ENCODE measurements around the gene CPXM2. TPM values are rescaled to one million over a fixed set of nuclear protein-coding genes. Genes with fewer than 3 reads are reported as not detected.

Gene CPXM2
- polyA plus RNA-seq, 3 donors = not detected

GRCh38 chr10:123860856-123861255 lies 30.8 kb downstream of the CPXM2 start:
- Histone ChIP-seq H4K20me1 (ENCODE audit: insufficient read depth, low read length) (no peaks in the 10 kb centered on the region), H3K36me3 (replicated peaks in 1 of 2; ENCODE audit: control insufficient read depth in 1 of 2, insufficient read depth in 2 of 2, low read length in 2 of 2) (no peaks in the 10 kb centered on the region), H3K27me3 (ENCODE audit: control insufficient read depth in 2 of 2, insufficient read depth in 2 of 2, low read length in 2 of 2) (no peaks in the 10 kb centered on the region), H3K79me2 (ENCODE audit: insufficient read depth, low read length) (no peaks in the 10 kb centered on the region), H3K4me3 (replicated peaks in 1 of 3; ENCODE audit: low read depth in 2 of 3, low read length in 3 of 3) (no peak overlapping the region), H3K4me1 (ENCODE audit: control insufficient read depth in 1 of 2, insufficient read depth in 2 of 2, low read length in 2 of 2) (no peaks in the 10 kb centered on the region), H2AFZ (ENCODE audit: insufficient read depth, low read depth, low read length, poor library complexity, severe bottlenecking) (no peak overlapping the region), H3K9ac (ENCODE audit: insufficient read depth, low read length, poor library complexity, severe bottlenecking) (no peak overlapping the region), H3K4me2 (replicated peaks; ENCODE audit: extremely low read depth, low read length, poor library complexity, severe bottlenecking) (no peak overlapping the region), H3K27ac (ENCODE audit: low read depth in 1 of 2, low read length in 2 of 2) (no peak overlapping the region), H3K9me3 (replicated peaks in 1 of 2; ENCODE audit: control insufficient read depth in 1 of 2, insufficient read depth in 1 of 2, low read length in 2 of 2) (no peaks in the 10 kb centered on the region)
- Mint-ChIP-seq H3K4me1 (no peaks in the 10 kb centered on the region), H3K9me3 (peaks cover 0 to 2% (median 0%) of the 10 kb centered on the region in 7 donors), H3K27ac (no peak overlapping the region), H3K4me3 (no peak overlapping the region), H3K36me3 (no peaks in the 10 kb centered on the region), H3K27me3 (ENCODE audit: low read depth in 3 of 3) (peaks cover 1 to 12% (median 6%) of the 10 kb centered on the region in 3 donors)
- DNase-seq = no peak
- TF ChIP-seq CTCF (IDR thresholded peaks at IDR 0.05) = no peak
- 93% methylated on average over 5 of the region's 7 CpGs for WGBS (ENCODE audit: insufficient coverage)
- intact Hi-C loops (cut with micrococcal nuclease) = no loop called here

GRCh38 chr10:123860209-123860608 lies 31.4 kb downstream of the CPXM2 start:
- no peak overlapping the region for H3K27ac Mint-ChIP-seq
- Histone ChIP-seq H3K4me1 (ENCODE audit: control insufficient read depth in 1 of 2, insufficient read depth in 2 of 2, low read length in 2 of 2) (no peaks in the 10 kb centered on the region), H4K20me1 (ENCODE audit: insufficient read depth, low read length) (no peaks in the 10 kb centered on the region), H3K4me2 (replicated peaks; ENCODE audit: extremely low read depth, low read length, poor library complexity, severe bottlenecking) (no peak overlapping the region), H3K27ac (ENCODE audit: low read depth in 1 of 2, low read length in 2 of 2) (no peak overlapping the region), H3K79me2 (ENCODE audit: insufficient read depth, low read length) (no peaks in the 10 kb centered on the region), H3K4me3 (replicated peaks in 1 of 3; ENCODE audit: low read depth in 2 of 3, low read length in 3 of 3) (no peak overlapping the region), H3K9ac (ENCODE audit: insufficient read depth, low read length, poor library complexity, severe bottlenecking) (no peak overlapping the region), H3K9me3 (replicated peaks in 1 of 2; ENCODE audit: control insufficient read depth in 1 of 2, insufficient read depth in 1 of 2, low read length in 2 of 2) (no peaks in the 10 kb centered on the region), H3K27me3 (ENCODE audit: control insufficient read depth in 2 of 2, insufficient read depth in 2 of 2, low read length in 2 of 2) (no peaks in the 10 kb centered on the region), H3K36me3 (replicated peaks in 1 of 2; ENCODE audit: control insufficient read depth in 1 of 2, insufficient read depth in 2 of 2, low read length in 2 of 2) (no peaks in the 10 kb centered on the region), H2AFZ (ENCODE audit: insufficient read depth, low read depth, low read length, poor library complexity, severe bottlenecking) (no peak overlapping the region)
- DNase-seq = no peak
- H3K9me3 Mint-ChIP-seq = peaks cover 0 to 2% (median 0%) of the 10 kb centered on the region in 7 donors
- no peaks in the 10 kb centered on the region for H3K36me3 Mint-ChIP-seq
- no peak overlapping the region for H3K4me3 Mint-ChIP-seq
- TF ChIP-seq CTCF (IDR thresholded peaks at IDR 0.05) = no peak
- WGBS (ENCODE audit: insufficient coverage) = 96% methylated on average over 4 of the region's 5 CpGs
- no peaks in the 10 kb centered on the region for H3K4me1 Mint-ChIP-seq
- H3K27me3 Mint-ChIP-seq (ENCODE audit: low read depth in 3 of 3) = peaks cover 0 to 12% (median 6%) of the 10 kb centered on the region in 3 donors
- intact Hi-C loops (cut with micrococcal nuclease) = no loop called here
